ENCODE measurements around the gene ARID3B.

- TF ChIP-seq FOXK2 (IDR thresholded peaks at IDR 0.05) (no peak), PKNOX1 (IDR thresholded peaks at IDR 0.05) (no peak), HDGF (IDR thresholded peaks at IDR 0.05; ENCODE audit: borderline replicate concordance) (no peak)
Measured at GRCh38 chr15:74626336-74626735, 85.3 kb downstream of the ARID3B start.
